Hematopoietic multipotent progenitor cell treated with erythropoietin and hydrocortisone succinate and interleukin-3 and kit ligand, for 17 days (in vitro differentiated cells): Measurements from ENCODE around the gene EPB41L4B.
"Not testable (repeated sequence)": the region's sequence is repeated elsewhere in the genome, so short reads cannot be mapped to it uniquely, and the experiment has no call there.

Source experiments
- DNase-seq: peaks from one replicate; pipeline ENCODE4 v3.0.0-alpha.2; 2015; ENCODE audit warnings: low spot score

Gene EPB41L4B

GRCh38 chr9:109162677-109163076 is 158.2 kb downstream of the EPB41L4B start:
- no peak for DNase-seq

GRCh38 chr9:109161471-109161870 is 159.4 kb downstream of the EPB41L4B start:
- no peak for DNase-seq

GRCh38 chr9:109159583-109159982 is 161.3 kb downstream of the EPB41L4B start:
- no peak for DNase-seq

- DNase-seq: no peak
Measured at GRCh38 chr9:109158651-109159050, 162.2 kb downstream of the EPB41L4B start.

GRCh38 chr9:109156708-109157107 is 164.2 kb downstream of the EPB41L4B start:
- peak; percentile 55 for DNase-seq

GRCh38 chr9:109150925-109151545 is 169.8 kb downstream of the EPB41L4B start:
- no peak for DNase-seq

- DNase-seq: no peak
Measured at GRCh38 chr9:109149722-109150121, 171.1 kb downstream of the EPB41L4B start.

GRCh38 chr9:109149089-109149488 is 171.8 kb downstream of the EPB41L4B start:
- DNase-seq: no peak

- no peak for DNase-seq
Measured at GRCh38 chr9:109145051-109145450, 175.8 kb downstream of the EPB41L4B start.

GRCh38 chr9:109143881-109144562 is 176.8 kb downstream of the EPB41L4B start:
- peak; percentile 47 for DNase-seq

- no peak for DNase-seq
Measured at GRCh38 chr9:109141375-109141774, 179.5 kb downstream of the EPB41L4B start.

- no peak for DNase-seq
Measured at GRCh38 chr9:109139851-109140250, 181.0 kb downstream of the EPB41L4B start.

GRCh38 chr9:109138421-109138820 is 182.4 kb downstream of the EPB41L4B start:
- no peak for DNase-seq

- DNase-seq: peak; percentile 67
Measured at GRCh38 chr9:109134167-109134578, 186.7 kb downstream of the EPB41L4B start.

GRCh38 chr9:109133533-109133932 is 187.3 kb downstream of the EPB41L4B start:
- DNase-seq: no peak

GRCh38 chr9:109132567-109133021 is 188.3 kb downstream of the EPB41L4B start:
- DNase-seq: peak; percentile 50

GRCh38 chr9:109129470-109130197 is 191.2 kb downstream of the EPB41L4B start:
- DNase-seq: no peak

GRCh38 chr9:109126671-109127070 is 194.2 kb downstream of the EPB41L4B start:
- not testable (repeated sequence) for DNase-seq

- peak; percentile 22 for DNase-seq
Measured at GRCh38 chr9:109124121-109124520, 196.7 kb downstream of the EPB41L4B start.

- DNase-seq: peak; percentile 93
Measured at GRCh38 chr9:109122726-109123621, 197.9 kb downstream of the EPB41L4B start.
